HepG2 (cell line): ENCODE results near the gene TNIP1. TPM values are rescaled to one million over a fixed set of nuclear protein-coding genes. Genes with fewer than 3 reads are reported as not detected.

ENCODE experiments used
- ESRRA ChIP-seq: sonication (generic); formaldehyde crosslinking; IDR thresholded peaks from 2 replicates; pipeline ENCODE4 v1.5.1; 2020; ENCODE audit warnings: mild to moderate bottlenecking, low read depth, missing genetic modification reagents
- MED1 ChIP-seq: sonication (generic); formaldehyde crosslinking; IDR thresholded peaks from 2 replicates; pipeline ENCODE4 v1.4.0; 2020; ENCODE audit warnings: missing genetic modification reagents
- PPARG ChIP-seq: conservative IDR thresholded peaks from 2 replicates; pipeline ENCODE4 v1.6.1; 2016; ENCODE audit warnings: missing biosample characterization, missing genetic modification reagents
- SIN3B ChIP-seq: fragments of 150-350 bp; IDR thresholded peaks from 2 replicates; pipeline ENCODE4 v1.6.1; 2014; ENCODE audit warnings: low read length
- TGIF2 ChIP-seq: IDR thresholded peaks from 2 replicates; pipeline ENCODE4 v1.6.1; 2016; ENCODE audit warnings: control low read depth, missing compliant biosample characterization
- ZNF766 ChIP-seq: sonication (generic); formaldehyde crosslinking; IDR thresholded peaks from 2 replicates; pipeline ENCODE4 v1.5.0; 2020; ENCODE audit warnings: missing genetic modification reagents, borderline replicate concordance
- polyA plus RNA-seq, 8 experiments: library from polyadenylated mRNA; depleted of rRNA in 3 of 8; stranded (reverse) in 7 of 8; unstranded in 1 of 8; fragments of >200 nt; fragmentation: Illumina TruSeq in 4 of 8; extraction: Trizol in 4 of 8; gene quantifications; 2 replicates each; pipeline versions ENCODE4 v1.2.1 to v1.2.3, GENCODE V29; 2011 to 2016; ENCODE audit warnings: low read depth in 4 of 8, missing spikeins in 1 of 8, mixed read lengths in 1 of 8; ENCODE audit not compliant: insufficient read depth in 1 of 8
- total RNA-seq, 5 experiments: library from RNA; depleted of rRNA; stranded (reverse); fragments of >200 nt; fragmentation: Illumina TruSeq; extraction: Trizol; gene quantifications; 2 replicates each; pipeline ENCODE4 v1.2.3, GENCODE V29; 2016; ENCODE audit warnings: low read depth in 1 of 5
- TF ChIP-seq, protein P1 (sequence below): sonication (generic); formaldehyde crosslinking; IDR thresholded peaks from 2 replicates; pipeline ENCODE4 v1.4.0; 2020; ENCODE audit warnings: missing genetic modification reagents
- TF ChIP-seq, protein P2 (sequence below): sonication (generic); formaldehyde crosslinking; IDR thresholded peaks from 2 replicates; pipeline ENCODE4 v1.4.0; 2020; ENCODE audit warnings: missing genetic modification reagents
- TF ChIP-seq, protein P3 (sequence below): sonication (generic); formaldehyde crosslinking; IDR thresholded peaks from 2 replicates; pipeline ENCODE4 v1.5.0; 2020; ENCODE audit warnings: mild to moderate bottlenecking, missing genetic modification reagents, borderline replicate concordance
- TF ChIP-seq, protein P4 (sequence below): IDR thresholded peaks from 2 replicates; pipeline ENCODE4 v1.4.0; 2020; ENCODE audit warnings: mild to moderate bottlenecking, missing genetic modification reagents
- TF ChIP-seq, protein P5 (sequence below): IDR thresholded peaks from 2 replicates; pipeline ENCODE4 v1.6.1; 2018; ENCODE audit warnings: missing genetic modification reagents, mild to moderate bottlenecking, missing compliant biosample characterization

The TNIP1 gene
- total and polyA plus RNA-seq, 2 of the 13 experiments (the other 11 are each of a cell fraction or from before 2014, with no cell fraction given) = 26.2 to 45.9 TPM

DNA sequence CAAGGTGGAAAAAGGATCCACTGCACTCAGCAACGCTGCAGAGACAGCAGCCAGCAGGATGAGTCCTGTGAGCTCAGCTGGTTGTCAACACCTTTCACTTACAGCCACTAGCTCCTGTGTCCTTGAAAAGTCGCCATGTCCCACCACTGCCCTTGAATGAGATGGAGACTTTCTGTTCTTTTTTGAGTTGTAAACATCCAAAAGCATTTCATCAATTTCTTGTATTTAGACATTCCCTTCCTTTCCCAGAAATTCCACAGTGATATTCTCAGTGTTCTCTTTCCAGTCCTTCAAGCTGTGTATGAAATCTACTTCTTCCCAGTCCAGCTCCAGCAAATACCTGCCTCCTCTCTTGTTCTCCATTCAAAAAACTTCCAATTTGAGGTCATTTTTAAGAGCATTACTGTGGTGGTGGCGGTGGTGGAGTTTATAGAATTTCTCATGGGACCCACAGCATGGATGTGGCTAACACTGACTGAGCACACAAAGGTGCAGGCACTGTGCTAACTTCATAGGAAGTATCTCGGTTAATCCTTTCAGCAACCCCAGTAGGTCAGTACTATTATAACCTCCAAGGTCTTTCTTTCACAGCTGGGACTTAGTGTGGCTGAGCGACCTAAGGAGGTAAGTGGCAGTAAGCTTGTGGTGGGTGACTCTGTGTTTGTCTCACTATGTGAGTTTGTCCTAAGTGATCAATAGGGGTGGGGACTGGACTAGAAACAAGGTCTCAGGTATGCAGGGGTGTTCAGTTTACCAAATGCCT lies 75.5 kb downstream of the TNIP1 start (continued):
- TF ChIP-seq, protein P1, sequence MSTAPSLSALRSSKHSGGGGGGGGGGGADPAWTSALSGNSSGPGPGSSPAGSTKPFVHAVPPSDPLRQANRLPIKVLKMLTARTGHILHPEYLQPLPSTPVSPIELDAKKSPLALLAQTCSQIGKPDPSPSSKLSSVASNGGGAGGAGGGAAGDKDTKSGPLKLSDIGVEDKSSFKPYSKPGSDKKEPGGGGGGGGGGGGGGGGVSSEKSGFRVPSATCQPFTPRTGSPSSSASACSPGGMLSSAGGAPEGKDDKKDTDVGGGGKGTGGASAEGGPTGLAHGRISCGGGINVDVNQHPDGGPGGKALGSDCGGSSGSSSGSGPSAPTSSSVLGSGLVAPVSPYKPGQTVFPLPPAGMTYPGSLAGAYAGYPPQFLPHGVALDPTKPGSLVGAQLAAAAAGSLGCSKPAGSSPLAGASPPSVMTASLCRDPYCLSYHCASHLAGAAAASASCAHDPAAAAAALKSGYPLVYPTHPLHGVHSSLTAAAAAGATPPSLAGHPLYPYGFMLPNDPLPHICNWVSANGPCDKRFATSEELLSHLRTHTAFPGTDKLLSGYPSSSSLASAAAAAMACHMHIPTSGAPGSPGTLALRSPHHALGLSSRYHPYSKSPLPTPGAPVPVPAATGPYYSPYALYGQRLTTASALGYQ (CRISPR knock-in tag) = 0 out of 2 replicates have a peak, but pooled peaks have one; percentile 38
- TF ChIP-seq PPARG (peak; percentile 53; the same call in 1 of the 2 replicates), SIN3B (no peak), ESRRA (CRISPR knock-in tag) (peak; percentile 76), TGIF2 (CRISPR knock-in tag) (peak; percentile 100), ZNF766 (0 out of 2 replicates have a peak, but pooled peaks have one; percentile 22), MED1 (CRISPR knock-in tag) (peak; percentile 81)
- TF ChIP-seq, protein P2, sequence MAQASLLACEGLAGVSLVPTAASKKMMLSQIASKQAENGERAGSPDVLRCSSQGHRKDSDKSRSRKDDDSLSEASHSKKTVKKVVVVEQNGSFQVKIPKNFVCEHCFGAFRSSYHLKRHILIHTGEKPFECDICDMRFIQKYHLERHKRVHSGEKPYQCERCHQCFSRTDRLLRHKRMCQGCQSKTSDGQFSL (CRISPR knock-in tag) = no peak
- TF ChIP-seq, protein P3, sequence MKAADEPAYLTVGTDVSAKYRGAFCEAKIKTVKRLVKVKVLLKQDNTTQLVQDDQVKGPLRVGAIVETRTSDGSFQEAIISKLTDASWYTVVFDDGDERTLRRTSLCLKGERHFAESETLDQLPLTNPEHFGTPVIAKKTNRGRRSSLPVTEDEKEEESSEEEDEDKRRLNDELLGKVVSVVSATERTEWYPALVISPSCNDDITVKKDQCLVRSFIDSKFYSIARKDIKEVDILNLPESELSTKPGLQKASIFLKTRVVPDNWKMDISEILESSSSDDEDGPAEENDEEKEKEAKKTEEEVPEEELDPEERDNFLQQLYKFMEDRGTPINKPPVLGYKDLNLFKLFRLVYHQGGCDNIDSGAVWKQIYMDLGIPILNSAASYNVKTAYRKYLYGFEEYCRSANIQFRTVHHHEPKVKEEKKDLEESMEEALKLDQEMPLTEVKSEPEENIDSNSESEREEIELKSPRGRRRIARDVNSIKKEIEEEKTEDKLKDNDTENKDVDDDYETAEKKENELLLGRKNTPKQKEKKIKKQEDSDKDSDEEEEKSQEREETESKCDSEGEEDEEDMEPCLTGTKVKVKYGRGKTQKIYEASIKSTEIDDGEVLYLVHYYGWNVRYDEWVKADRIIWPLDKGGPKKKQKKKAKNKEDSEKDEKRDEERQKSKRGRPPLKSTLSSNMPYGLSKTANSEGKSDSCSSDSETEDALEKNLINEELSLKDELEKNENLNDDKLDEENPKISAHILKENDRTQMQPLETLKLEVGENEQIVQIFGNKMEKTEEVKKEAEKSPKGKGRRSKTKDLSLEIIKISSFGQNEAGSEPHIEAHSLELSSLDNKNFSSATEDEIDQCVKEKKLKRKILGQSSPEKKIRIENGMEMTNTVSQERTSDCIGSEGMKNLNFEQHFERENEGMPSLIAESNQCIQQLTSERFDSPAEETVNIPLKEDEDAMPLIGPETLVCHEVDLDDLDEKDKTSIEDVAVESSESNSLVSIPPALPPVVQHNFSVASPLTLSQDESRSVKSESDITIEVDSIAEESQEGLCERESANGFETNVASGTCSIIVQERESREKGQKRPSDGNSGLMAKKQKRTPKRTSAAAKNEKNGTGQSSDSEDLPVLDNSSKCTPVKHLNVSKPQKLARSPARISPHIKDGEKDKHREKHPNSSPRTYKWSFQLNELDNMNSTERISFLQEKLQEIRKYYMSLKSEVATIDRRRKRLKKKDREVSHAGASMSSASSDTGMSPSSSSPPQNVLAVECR (CRISPR knock-in tag) = peak; percentile 65; the same call in 1 of the 2 replicates
- TF ChIP-seq, protein P4, sequence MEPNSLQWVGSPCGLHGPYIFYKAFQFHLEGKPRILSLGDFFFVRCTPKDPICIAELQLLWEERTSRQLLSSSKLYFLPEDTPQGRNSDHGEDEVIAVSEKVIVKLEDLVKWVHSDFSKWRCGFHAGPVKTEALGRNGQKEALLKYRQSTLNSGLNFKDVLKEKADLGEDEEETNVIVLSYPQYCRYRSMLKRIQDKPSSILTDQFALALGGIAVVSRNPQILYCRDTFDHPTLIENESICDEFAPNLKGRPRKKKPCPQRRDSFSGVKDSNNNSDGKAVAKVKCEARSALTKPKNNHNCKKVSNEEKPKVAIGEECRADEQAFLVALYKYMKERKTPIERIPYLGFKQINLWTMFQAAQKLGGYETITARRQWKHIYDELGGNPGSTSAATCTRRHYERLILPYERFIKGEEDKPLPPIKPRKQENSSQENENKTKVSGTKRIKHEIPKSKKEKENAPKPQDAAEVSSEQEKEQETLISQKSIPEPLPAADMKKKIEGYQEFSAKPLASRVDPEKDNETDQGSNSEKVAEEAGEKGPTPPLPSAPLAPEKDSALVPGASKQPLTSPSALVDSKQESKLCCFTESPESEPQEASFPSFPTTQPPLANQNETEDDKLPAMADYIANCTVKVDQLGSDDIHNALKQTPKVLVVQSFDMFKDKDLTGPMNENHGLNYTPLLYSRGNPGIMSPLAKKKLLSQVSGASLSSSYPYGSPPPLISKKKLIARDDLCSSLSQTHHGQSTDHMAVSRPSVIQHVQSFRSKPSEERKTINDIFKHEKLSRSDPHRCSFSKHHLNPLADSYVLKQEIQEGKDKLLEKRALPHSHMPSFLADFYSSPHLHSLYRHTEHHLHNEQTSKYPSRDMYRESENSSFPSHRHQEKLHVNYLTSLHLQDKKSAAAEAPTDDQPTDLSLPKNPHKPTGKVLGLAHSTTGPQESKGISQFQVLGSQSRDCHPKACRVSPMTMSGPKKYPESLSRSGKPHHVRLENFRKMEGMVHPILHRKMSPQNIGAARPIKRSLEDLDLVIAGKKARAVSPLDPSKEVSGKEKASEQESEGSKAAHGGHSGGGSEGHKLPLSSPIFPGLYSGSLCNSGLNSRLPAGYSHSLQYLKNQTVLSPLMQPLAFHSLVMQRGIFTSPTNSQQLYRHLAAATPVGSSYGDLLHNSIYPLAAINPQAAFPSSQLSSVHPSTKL (CRISPR knock-in tag) = peak; percentile 78
- TF ChIP-seq, protein P5, sequence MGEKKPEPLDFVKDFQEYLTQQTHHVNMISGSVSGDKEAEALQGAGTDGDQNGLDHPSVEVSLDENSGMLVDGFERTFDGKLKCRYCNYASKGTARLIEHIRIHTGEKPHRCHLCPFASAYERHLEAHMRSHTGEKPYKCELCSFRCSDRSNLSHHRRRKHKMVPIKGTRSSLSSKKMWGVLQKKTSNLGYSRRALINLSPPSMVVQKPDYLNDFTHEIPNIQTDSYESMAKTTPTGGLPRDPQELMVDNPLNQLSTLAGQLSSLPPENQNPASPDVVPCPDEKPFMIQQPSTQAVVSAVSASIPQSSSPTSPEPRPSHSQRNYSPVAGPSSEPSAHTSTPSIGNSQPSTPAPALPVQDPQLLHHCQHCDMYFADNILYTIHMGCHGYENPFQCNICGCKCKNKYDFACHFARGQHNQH (CRISPR knock-in tag) = peak; percentile 18; the same call in 1 of the 2 replicates
